NOMO-1 (cell line): Measurements from ENCODE around the gene CACNA1A.
"Not testable (repeated sequence)": the region's sequence is repeated elsewhere in the genome, so short reads cannot be mapped to it uniquely, and the experiment has no call there.

Source experiments
- DNase-seq, 2 experiments: peaks; one replicate each; lab custom pipeline; 2025; ENCODE audit not compliant: unreplicated experiment in 2 of 2; lab: John Stamatoyannopoulos, UW

CACNA1A gene

DNA sequence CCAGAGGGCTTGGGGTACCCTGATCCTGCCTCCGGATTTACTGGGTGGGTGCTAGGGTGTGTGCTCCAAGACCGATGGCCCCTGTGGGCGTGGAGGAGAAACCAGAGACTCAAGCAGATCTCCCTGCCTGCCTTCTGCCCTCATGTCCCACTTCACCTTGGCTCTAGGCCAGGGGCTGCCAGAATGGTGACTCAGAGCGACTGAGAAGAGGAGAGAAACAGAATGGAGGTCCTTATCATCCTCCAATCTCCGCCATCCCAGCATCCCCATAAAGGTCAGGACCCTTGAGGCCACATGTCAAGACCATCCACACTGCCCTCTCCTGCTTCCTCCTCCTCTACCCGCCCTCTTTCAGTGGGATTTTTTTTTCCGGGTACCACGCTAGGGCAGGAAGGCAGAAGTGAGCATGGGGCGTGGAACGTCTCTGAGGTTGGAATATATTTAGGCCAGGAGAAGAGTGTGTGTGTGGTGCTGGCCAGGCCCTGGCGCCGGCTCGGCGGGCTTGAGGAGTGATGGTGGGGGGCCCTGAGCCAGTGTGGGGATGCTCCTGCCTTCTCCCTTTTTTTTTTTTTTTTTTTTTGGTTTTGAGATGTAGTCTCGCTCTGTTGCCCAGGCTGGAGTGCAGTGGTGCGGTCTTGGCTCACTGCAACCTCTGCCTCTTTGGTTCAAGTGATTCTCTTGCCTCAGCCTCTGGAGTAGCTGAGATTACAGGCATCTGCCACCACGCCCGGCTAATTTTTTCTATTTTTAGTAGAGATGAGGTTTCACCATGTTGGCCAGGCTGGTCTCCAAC is 333.7 kb downstream of the CACNA1A start:
- DNase-seq: no peak

DNA sequence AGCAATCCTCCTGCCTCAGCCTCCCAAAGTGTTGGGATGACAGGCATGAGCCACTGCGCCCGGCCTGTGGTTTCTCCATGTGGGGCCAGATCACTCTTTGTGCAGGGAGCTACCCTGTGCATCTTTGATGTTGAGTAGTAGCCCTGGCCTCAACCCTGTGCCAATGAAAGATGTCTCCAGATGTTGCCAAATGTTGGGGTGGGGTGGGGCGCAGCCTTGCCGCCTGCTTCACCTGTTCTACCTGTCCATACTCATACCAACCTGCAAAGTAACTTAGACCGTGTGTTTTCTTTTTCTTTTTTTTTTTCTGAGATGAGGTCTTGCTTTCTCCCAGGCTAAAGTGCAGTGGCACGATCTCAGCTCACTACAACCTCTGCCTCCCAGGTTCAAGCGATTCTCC is 335.1 kb downstream of the CACNA1A start:
- no peak for DNase-seq

- DNase-seq: no peak
Observed at GRCh38 chr19:13169769-13170168, 336.5 kb downstream of the CACNA1A start.

GRCh38 chr19:13166151-13166550 is 340.1 kb downstream of the CACNA1A start:
- not testable (repeated sequence) for DNase-seq

GRCh38 chr19:13165162-13165997 is 340.9 kb downstream of the CACNA1A start:
- DNase-seq: no peak

DNA sequence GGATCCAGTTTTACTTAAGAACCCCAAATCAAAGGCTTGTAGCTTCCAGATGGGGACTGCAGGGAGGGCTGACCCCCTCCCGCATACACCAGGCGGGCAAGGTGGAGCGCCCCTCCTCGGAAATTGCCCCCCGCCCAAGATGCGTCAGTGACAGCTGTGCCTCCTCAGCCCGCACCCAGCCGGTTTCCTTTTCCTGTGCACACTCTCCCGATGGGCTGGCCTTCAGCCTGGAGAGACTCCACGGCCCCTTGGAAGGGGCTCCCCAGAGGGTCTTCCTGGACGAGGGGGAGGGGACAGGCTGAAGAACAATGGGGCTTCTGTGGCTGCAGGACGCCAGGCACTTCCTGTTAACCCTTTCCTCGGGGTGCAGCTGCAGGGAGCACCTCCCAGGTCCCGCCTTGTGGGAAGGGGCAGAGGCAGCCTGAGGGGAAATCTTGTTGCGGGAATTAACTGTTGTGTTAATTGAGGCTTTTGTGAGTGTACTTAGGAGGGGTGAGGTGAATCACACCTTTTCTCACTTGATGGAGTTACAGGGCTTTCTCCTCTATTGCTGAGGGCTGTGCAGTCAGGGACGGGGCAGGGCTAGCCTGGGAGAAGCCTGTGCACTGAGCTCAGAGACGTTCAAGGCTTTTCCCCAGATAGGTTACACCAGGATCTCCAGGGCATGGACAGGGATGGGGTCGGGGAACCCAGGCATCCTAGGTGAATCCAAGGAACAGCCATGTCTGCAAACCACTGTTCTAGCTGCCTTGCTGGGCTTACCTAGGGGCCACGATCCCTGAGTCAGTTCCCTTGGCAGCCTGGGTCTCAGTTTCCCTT is 341.7 kb downstream of the CACNA1A start:
- DNase-seq: peak in 1 of 2 experiments; percentile 38

- DNase-seq: peak; percentile 35 to 46
Observed at GRCh38 chr19:13163609-13164342, 342.5 kb downstream of the CACNA1A start.

GRCh38 chr19:13162724-13163608 is 343.3 kb downstream of the CACNA1A start:
- DNase-seq: peak; percentile 91 to 94

DNA sequence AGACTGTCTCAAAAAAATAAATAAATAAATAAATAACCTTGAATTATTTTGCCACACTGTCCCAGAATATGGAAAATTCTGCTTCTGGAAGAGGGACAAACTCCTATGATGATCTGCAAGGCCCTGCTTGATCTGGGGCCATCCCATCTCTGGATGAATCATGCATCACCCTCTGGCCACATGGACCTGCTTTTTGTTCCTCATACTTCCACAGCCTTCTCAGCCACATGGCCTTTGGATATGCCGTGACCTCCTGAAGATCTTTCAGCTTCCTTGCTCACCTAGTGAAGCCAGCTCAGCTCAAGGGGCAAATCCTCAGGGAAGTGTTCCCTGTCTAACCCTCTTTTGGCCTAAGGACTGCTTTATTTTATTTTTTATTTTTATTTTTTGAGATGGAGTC is 345.7 kb downstream of the CACNA1A start:
- DNase-seq: no peak

GRCh38 chr19:13159713-13160112 is 346.6 kb downstream of the CACNA1A start:
- no peak for DNase-seq
